Stimulated activated CD4-positive, alpha-beta T cell treated with anti-CD3 and anti-CD28 coated beads, TNF-alpha, amount 100 ng/mL, for 24 hours (primary cell): ENCODE data around the gene SLC44A3.

ENCODE experiments used
- DNase-seq, 3 experiments: peaks; one replicate each; pipeline ENCODE4 v3.0.0-alpha.2; 2020; ENCODE audit warnings: low read depth in 3 of 3

The SLC44A3 gene

GRCh38 chr1:94907136-94907535 is 87.0 kb downstream of the SLC44A3 start:
- DNase-seq = no peak

GRCh38 chr1:94908190-94908589 is 88.0 kb downstream of the SLC44A3 start:
- DNase-seq = no peak

- DNase-seq = no peak
These were observed 88.8 kb downstream of the SLC44A3 start for GRCh38 chr1:94908965-94909364.

- DNase-seq = no peak
These were observed 89.3 kb downstream of the SLC44A3 start for GRCh38 chr1:94909486-94909885.

GRCh38 chr1:94912263-94913184 is 92.4 kb downstream of the SLC44A3 start:
- DNase-seq = no peak

- DNase-seq = no peak
These were observed 97.1 kb downstream of the SLC44A3 start for GRCh38 chr1:94917251-94917650.

- no peak for DNase-seq
These were observed 99.3 kb downstream of the SLC44A3 start for GRCh38 chr1:94919241-94920030.

GRCh38 chr1:94920061-94920460 is 99.9 kb downstream of the SLC44A3 start:
- DNase-seq = no peak

- DNase-seq = no peak
These were observed 101.8 kb downstream of the SLC44A3 start for GRCh38 chr1:94921977-94922376.

- DNase-seq = no peak
These were observed 102.7 kb downstream of the SLC44A3 start for GRCh38 chr1:94922761-94923331.

- no peak for DNase-seq
These were observed 104.8 kb downstream of the SLC44A3 start for GRCh38 chr1:94925004-94925403.

GRCh38 chr1:94925561-94926125 is 105.5 kb downstream of the SLC44A3 start:
- no peak for DNase-seq

- peak in 1 of 3 experiments; percentile 16 for DNase-seq
These were observed 106.2 kb downstream of the SLC44A3 start for GRCh38 chr1:94926126-94926914.

GRCh38 chr1:94926915-94927404 is 106.8 kb downstream of the SLC44A3 start, which contains the start of gene CNN3:
CNN3 (minus strand) TSS chr1:94927110; CDS start chr1:94926894, 216 bp downstream.
- DNase-seq = peak; percentile 18 to 70 (median 34)

- no peak for DNase-seq
These were observed 107.4 kb downstream of the SLC44A3 start for GRCh38 chr1:94927405-94928175.

GRCh38 chr1:94928293-94928939 is 108.3 kb downstream of the SLC44A3 start:
- DNase-seq = no peak

- no peak for DNase-seq
These were observed 109.4 kb downstream of the SLC44A3 start for GRCh38 chr1:94929351-94930217.

GRCh38 chr1:94931254-94931841 is 111.2 kb downstream of the SLC44A3 start:
- no peak for DNase-seq
